ENCODE measurements around the gene ZNF615. TPM values are rescaled to one million over a fixed set of nuclear protein-coding genes. Genes with fewer than 3 reads are reported as not detected.

ZNF615 gene
- total RNA-seq, 1 experiment from 2014 or later = 11.3 TPM

GRCh38 chr19:51977346-51977745 is 30.7 kb downstream of the ZNF615 start:
- Histone ChIP-seq H3K79me2 (ENCODE audit: insufficient read depth, low read length) (no peaks in the 10 kb centered on the region), H3K9ac (ENCODE audit: extremely low read depth, insufficient read length, low read length) (no peak overlapping the region), H2BK20ac (ENCODE audit: low read depth, low read length, poor library complexity, severe bottlenecking) (no peak overlapping the region), H2AK5ac (ENCODE audit: insufficient read length, low read length) (no peak overlapping the region), H4K20me1 (ENCODE audit: control insufficient read depth, insufficient read depth, insufficient read length) (no peaks in the 10 kb centered on the region), H3K18ac (ENCODE audit: insufficient read length, low read depth, low read length) (no peak overlapping the region), H2BK15ac (ENCODE audit: low read depth, low read length) (no peak overlapping the region), H3K79me1 (ENCODE audit: insufficient read depth, low read depth, low read length, poor library complexity, severe bottlenecking) (no peaks in the 10 kb centered on the region), H2BK12ac (ENCODE audit: insufficient read length, low read depth, low read length) (no peak overlapping the region), H4K8ac (replicated peaks; ENCODE audit: insufficient read length, low read depth, low read length) (no peak overlapping the region), H3K4me2 (ENCODE audit: insufficient read depth, insufficient read length, low read length) (no peak overlapping the region), H3K23ac (ENCODE audit: insufficient read length, low read depth, low read length) (no peak overlapping the region), H3K4ac (ENCODE audit: low read depth, low read length) (no peak overlapping the region), H2BK120ac (ENCODE audit: low read depth, low read length, poor library complexity, severe bottlenecking) (no peak overlapping the region), H3K27ac (ENCODE audit: insufficient read length, low read depth, low read length) (no peak overlapping the region), H3K23me2 (ENCODE audit: insufficient read length, low read depth, low read length, poor library complexity, severe bottlenecking) (no peaks in the 10 kb centered on the region), H2BK5ac (ENCODE audit: insufficient read length, low read length) (no peak overlapping the region), H4K5ac (ENCODE audit: insufficient read length, low read depth, low read length) (no peak overlapping the region), H3T11ph (ENCODE audit: low read length) (no peak overlapping the region), H3K56ac (ENCODE audit: insufficient read length, low read depth, low read length) (no peak overlapping the region), H3K4me1 (ENCODE audit: insufficient read depth, low read length) (no peaks in the 10 kb centered on the region), H4K91ac (ENCODE audit: insufficient read length, low read depth, low read length) (no peak overlapping the region), H3K14ac (ENCODE audit: insufficient read depth, low read length) (no peak overlapping the region), H3K9me3 (ENCODE audit: control insufficient read depth, low read depth, low read length) (peaks cover 39% of the 10 kb centered on the region), H3K27me3 (ENCODE audit: insufficient read depth, low read length) (no peaks in the 10 kb centered on the region), H2AFZ (ENCODE audit: low read length) (no peak overlapping the region)
- Mint-ChIP-seq H3K27ac (no peak overlapping the region), H3K36me3 (ENCODE audit: insufficient read depth in 1 of 3, low read depth in 3 of 3) (peaks cover 68 to 78% (median 75%) of the 10 kb centered on the region in 3 experiments), H3K9me3 (peaks cover 64 to 87% of the 10 kb centered on the region in 2 experiments), H3K4me1 (peaks cover 0 to 3% of the 10 kb centered on the region in 2 experiments; a peak in 1 of 4 replicates), H3K27me3 (ENCODE audit: low read depth) (no peaks in the 10 kb centered on the region; the same call in 1 of the 2 replicates), H3K4me3 (no peak overlapping the region; a peak in 1 of 5 replicates)
- no peak for TF ChIP-seq CTCF (conservative IDR thresholded peaks at IDR 0.05)
- DNase-seq = no peak
- no CpG with 5 or more reads among the region's 7 CpGs for WGBS (ENCODE audit: extremely low coverage, insufficient read length, low lambda C conversion rate)

Measured in H9 (cell line).